ENCODE measurements around the gene MED12L. TPM values are rescaled to one million over a fixed set of nuclear protein-coding genes. Genes with fewer than 3 reads are reported as not detected.

MED12L gene
- total RNA-seq, 1 experiment from 2014 or later = not detected

- peak; percentile 39 for DNase-seq (ENCODE audit: low spot score)
- in situ Hi-C loops (cut with HindIII; ENCODE audit: low sequenced_read_pairs) = no loop called here
Measured at GRCh38 chr3:151305060-151305774, 219.8 kb downstream of the MED12L start.

- in situ Hi-C loops (cut with HindIII; ENCODE audit: low sequenced_read_pairs) = no loop called here
- no peak for DNase-seq (ENCODE audit: low spot score)
Measured at GRCh38 chr3:151305775-151306151, 220.3 kb downstream of the MED12L start.

- no peak for DNase-seq (ENCODE audit: low spot score)
- in situ Hi-C loops (cut with HindIII; ENCODE audit: low sequenced_read_pairs) = no loop called here
Measured at GRCh38 chr3:151306168-151306810, 220.8 kb downstream of the MED12L start.

GRCh38 chr3:151307131-151307530 is 221.7 kb downstream of the MED12L start:
- no peak for DNase-seq (ENCODE audit: low spot score)
- in situ Hi-C loops (cut with HindIII; ENCODE audit: low sequenced_read_pairs) = no loop called here

GRCh38 chr3:151307583-151308488 is 222.4 kb downstream of the MED12L start:
- no peak for DNase-seq (ENCODE audit: low spot score)
- in situ Hi-C loops (cut with HindIII; ENCODE audit: low sequenced_read_pairs) = no loop called here

- in situ Hi-C loops (cut with HindIII; ENCODE audit: low sequenced_read_pairs) = no loop called here
Measured at GRCh38 chr3:151309566-151309965, 224.1 kb downstream of the MED12L start.

GRCh38 chr3:151312972-151313371 is 227.5 kb downstream of the MED12L start:
- DNase-seq (ENCODE audit: low spot score) = no peak
- in situ Hi-C loops (cut with HindIII; ENCODE audit: low sequenced_read_pairs) = no loop called here

More at GRCh38 chr3:151309566-151309965, 224.1 kb downstream of the MED12L start:
- no peak for DNase-seq (ENCODE audit: low spot score)

GRCh38 chr3:151314137-151314536 is 228.7 kb downstream of the MED12L start:
- DNase-seq (ENCODE audit: low spot score) = no peak
- in situ Hi-C loops (cut with HindIII; ENCODE audit: low sequenced_read_pairs) = no loop called here

- no peak for DNase-seq (ENCODE audit: low spot score)
- in situ Hi-C loops (cut with HindIII; ENCODE audit: low sequenced_read_pairs) = no loop called here
Measured at GRCh38 chr3:151314593-151314992, 229.1 kb downstream of the MED12L start.

- in situ Hi-C loops (cut with HindIII; ENCODE audit: low sequenced_read_pairs) = no loop called here
- no peak for DNase-seq (ENCODE audit: low spot score)
Measured at GRCh38 chr3:151315136-151315535, 229.7 kb downstream of the MED12L start.

- in situ Hi-C loops (cut with HindIII; ENCODE audit: low sequenced_read_pairs) = no loop called here
- DNase-seq (ENCODE audit: low spot score) = no peak
Measured at GRCh38 chr3:151315846-151316245, 230.4 kb downstream of the MED12L start.

GRCh38 chr3:151316267-151316991 is 231.0 kb downstream of the MED12L start, which contains the start of gene GPR87:
Gene GPR87 (minus strand): TSS chr3:151316820. CDS start chr3:151300100, 16,720 bp downstream.
- DNase-seq (ENCODE audit: low spot score) = no peak
- in situ Hi-C loops (cut with HindIII; ENCODE audit: low sequenced_read_pairs) = no loop called here

- in situ Hi-C loops (cut with HindIII; ENCODE audit: low sequenced_read_pairs) = no loop called here
- DNase-seq (ENCODE audit: low spot score) = no peak
Measured at GRCh38 chr3:151318313-151318712, 232.8 kb downstream of the MED12L start.

- no peak for DNase-seq (ENCODE audit: low spot score)
- in situ Hi-C loops (cut with HindIII; ENCODE audit: low sequenced_read_pairs) = no loop called here
Measured at GRCh38 chr3:151318991-151319390, 233.5 kb downstream of the MED12L start.

GRCh38 chr3:151319628-151320027 is 234.2 kb downstream of the MED12L start:
- in situ Hi-C loops (cut with HindIII; ENCODE audit: low sequenced_read_pairs) = no loop called here
- DNase-seq (ENCODE audit: low spot score) = no peak

- in situ Hi-C loops (cut with HindIII; ENCODE audit: low sequenced_read_pairs) = no loop called here
Measured at GRCh38 chr3:151320131-151320530, 234.7 kb downstream of the MED12L start.

GRCh38 chr3:151321526-151321925 is 236.1 kb downstream of the MED12L start:
- no peak for DNase-seq (ENCODE audit: low spot score)

More at GRCh38 chr3:151320131-151320530, 234.7 kb downstream of the MED12L start:
- DNase-seq (ENCODE audit: low spot score) = no peak

GRCh38 chr3:151322511-151322910 is 237.0 kb downstream of the MED12L start:
- no peak for DNase-seq (ENCODE audit: low spot score)
- in situ Hi-C loops (cut with HindIII; ENCODE audit: low sequenced_read_pairs) = no loop called here

More at GRCh38 chr3:151321526-151321925, 236.1 kb downstream of the MED12L start:
- in situ Hi-C loops (cut with HindIII; ENCODE audit: low sequenced_read_pairs) = no loop called here

GRCh38 chr3:151327571-151328198 is 242.2 kb downstream of the MED12L start:
- no peak for DNase-seq (ENCODE audit: low spot score)
- in situ Hi-C loops (cut with HindIII; ENCODE audit: low sequenced_read_pairs) = no loop called here
